Measurements from ENCODE around the gene TNK1. TPM values are rescaled to one million over a fixed set of nuclear protein-coding genes. Genes with fewer than 3 reads are reported as not detected.

TNK1 gene
- total and polyA plus RNA-seq, 9 of the 15 experiments (the other 6 are each of a cell fraction or from before 2014, with no cell fraction given), result 0.28 to 5.2 (median 2.1) TPM

GRCh38 chr17:7428557-7428956 lies 47.7 kb downstream of the TNK1 start, which contains the start of gene SPEM3:
Gene SPEM3 (plus strand): TSS chr17:7428857. CDS start chr17:7428903, 46 bp downstream.
- no peaks in the 10 kb centered on the region for H3K9me1 ChIP-seq (ENCODE audit: control insufficient read depth, insufficient read depth, low read length)
- ATAC-seq, result no peak
- intact Hi-C loops (cut with micrococcal nuclease), result no loop called here
- POLR2A ChIA-PET, result interaction anchor here (0.6 kb wide), 1 partner anchor 221 kb away, joined by 4 read pairs; no protein-coding TSS in a partner anchor
- no peak within 1 kb of the TSS for H3K9ac ChIP-seq (ENCODE audit: insufficient read depth in 1 of 2, low read depth in 2 of 2, low read length in 2 of 2)
- WGBS (ENCODE audit: insufficient coverage, low coverage, missing lambda C conversion rate), result 0% methylated on average over 3 of the region's 5 CpGs
- no peak within 1 kb of the TSS for H2AFZ ChIP-seq (ENCODE audit: low read depth, low read length)
- no peak within 1 kb of the TSS for H3K4me3 ChIP-seq
- no peaks in the 10 kb centered on the region for H3K27me3 ChIP-seq (ENCODE audit: control insufficient read depth in 2 of 2, insufficient read depth in 2 of 2, low read length in 2 of 2)
- FAIRE-seq, result no peak
- no TSS peak for BruUV-seq (replicated peaks)
- H3K27ac ChIP-seq (ENCODE audit: extremely low read depth, low read depth, low read length), result no peak within 1 kb of the TSS
- no peak for DNase-seq (ENCODE audit: extremely low read depth in 1 of 4, low spot score in 3 of 4)
- H3K79me2 ChIP-seq (ENCODE audit: control insufficient read depth, insufficient read depth, low read length), result no peaks in the 10 kb centered on the region
- CTCF ChIA-PET (ENCODE audit: low intra/inter-chr PET ratio), result no interaction called here
- H3K9me3 ChIP-seq (replicated peaks; ENCODE audit: control insufficient read depth, insufficient read depth, low read depth, low read length), result no peaks in the 10 kb centered on the region
- H4K20me1 ChIP-seq (replicated peaks; ENCODE audit: control insufficient read depth, insufficient read depth, low read length), result no peaks in the 10 kb centered on the region
- in situ Hi-C loops (cut with MboI), result no loop called here
- no peaks in the 10 kb centered on the region for H3K36me3 ChIP-seq (ENCODE audit: control insufficient read depth, insufficient read depth, low read length)
- H3K4me1 ChIP-seq (replicated peaks in 1 of 2; ENCODE audit: control insufficient read depth in 2 of 2, insufficient read depth in 2 of 2, low read length in 2 of 2), result peaks cover 0 to 14% of the 10 kb centered on the region in 2 experiments; a peak in 2 of 5 replicates
- H3K4me2 ChIP-seq (ENCODE audit: insufficient read depth, low read length), result no peak within 1 kb of the TSS
- TF ChIP-seq ZNF639 (CRISPR knock-in tag; conservative IDR thresholded peaks at IDR 0.05 in 1 of 2, IDR thresholded peaks at IDR 0.05 in 1 of 2), result no peak
- TF ChIP-seq CBX5 (IDR thresholded peaks at IDR 0.05; ENCODE audit: borderline replicate concordance, low read depth), result no peak
- TF ChIP-seq SNAPC5 (CRISPR knock-in tag; IDR thresholded peaks at IDR 0.05), result no peak
- no peak for TF ChIP-seq FOXM1 (IDR thresholded peaks at IDR 0.05; ENCODE audit: low read depth)
- no peak for TF ChIP-seq FOXM1 (CRISPR knock-in tag; IDR thresholded peaks at IDR 0.05; ENCODE audit: low read depth)
- TF ChIP-seq MEF2A (IDR thresholded peaks at IDR 0.05; ENCODE audit: control insufficient read depth, low read depth, low read length), result no peak
- no peak for TF ChIP-seq PRPF4 (IDR thresholded peaks at IDR 0.05; ENCODE audit: insufficient read depth, low read depth, low read length, poor library complexity, severe bottlenecking)
- TF ChIP-seq HDAC6 (IDR thresholded peaks at IDR 0.05; ENCODE audit: low read depth, low read length), result no peak
- TF ChIP-seq ZNF175 (CRISPR knock-in tag; IDR thresholded peaks at IDR 0.05; ENCODE audit: low read depth), result no peak
- TF ChIP-seq ATF2 (CRISPR knock-in tag; IDR thresholded peaks at IDR 0.05), result no peak
- no peak for TF ChIP-seq JUNB (CRISPR knock-in tag; conservative IDR thresholded peaks at IDR 0.05)
- no peak for TF ChIP-seq FOXP4 (CRISPR knock-in tag; IDR thresholded peaks at IDR 0.05; ENCODE audit: borderline replicate concordance)
- no peak for TF ChIP-seq ZNF79 (CRISPR knock-in tag; IDR thresholded peaks at IDR 0.05; ENCODE audit: low read depth)
- TF ChIP-seq TFE3 (CRISPR knock-in tag; IDR thresholded peaks at IDR 0.05), result no peak
- no peak for TF ChIP-seq CCAR2 (IDR thresholded peaks at IDR 0.05; ENCODE audit: low read depth, low read length)
- TF ChIP-seq ZSCAN32 (CRISPR knock-in tag; IDR thresholded peaks at IDR 0.05), result no peak
